Measurements from ENCODE around the gene ZNF254. TPM values are rescaled to one million over a fixed set of nuclear protein-coding genes. Genes with fewer than 3 reads are reported as not detected.

The ZNF254 gene
- total RNA-seq, 3 donors from 2014 or later (not counting 1 experiment from before 2014, with no cell fraction given) = 16.7 to 20.5 (median 19.8) TPM

DNA sequence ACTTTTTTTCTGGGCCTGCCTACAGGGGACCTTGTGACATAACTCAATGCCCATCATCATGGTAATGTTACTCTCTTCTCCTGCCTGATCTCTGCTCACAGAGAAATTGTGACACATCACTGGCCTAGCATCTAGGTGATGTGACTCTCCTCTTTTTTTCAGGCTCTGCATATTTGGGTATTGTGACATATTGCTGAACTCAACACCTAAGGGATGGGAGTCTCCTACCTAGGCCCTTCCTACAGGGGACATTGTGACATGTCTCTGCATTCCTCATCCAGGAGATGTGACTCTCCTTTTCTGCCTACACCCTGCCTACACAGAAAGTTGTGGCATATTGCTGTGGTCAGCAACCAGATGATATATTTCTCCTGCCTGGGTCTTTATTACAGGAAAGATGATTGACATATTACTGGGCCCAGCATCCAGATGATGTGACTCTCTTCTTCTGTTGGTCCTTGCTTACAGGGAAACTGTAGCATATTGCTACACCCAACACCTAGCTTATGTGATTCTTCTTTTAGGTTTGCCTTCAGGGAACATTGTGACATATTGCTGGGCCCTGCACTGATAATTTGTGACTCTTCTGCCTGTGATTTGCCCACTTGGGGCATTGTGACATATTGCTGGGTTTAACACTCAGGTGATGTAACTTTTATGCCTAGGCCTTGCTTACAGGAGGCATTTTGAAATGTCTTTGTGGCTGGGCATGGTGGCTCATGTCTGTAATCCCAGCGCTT lies 21.0 kb upstream of the ZNF254 start:
- no peak for DNase-seq
- no peaks in the 10 kb centered on the region for H3K27me3 Mint-ChIP-seq (ENCODE audit: low read depth in 2 of 2)
- H3K36me3 Mint-ChIP-seq = peaks cover 7% of the 10 kb centered on the region
- no peaks in the 10 kb centered on the region for H3K27me3 ChIP-seq (ENCODE audit: control insufficient read depth, insufficient read depth, low read length)
- no peaks in the 10 kb centered on the region for H3K9me3 Mint-ChIP-seq
- H3K4me3 ChIP-seq (ENCODE audit: low read length) = no peak overlapping the region
- no peaks in the 10 kb centered on the region for H3K4me1 Mint-ChIP-seq
- no peak overlapping the region for H3K4me3 Mint-ChIP-seq
- TF ChIP-seq, protein P1, sequence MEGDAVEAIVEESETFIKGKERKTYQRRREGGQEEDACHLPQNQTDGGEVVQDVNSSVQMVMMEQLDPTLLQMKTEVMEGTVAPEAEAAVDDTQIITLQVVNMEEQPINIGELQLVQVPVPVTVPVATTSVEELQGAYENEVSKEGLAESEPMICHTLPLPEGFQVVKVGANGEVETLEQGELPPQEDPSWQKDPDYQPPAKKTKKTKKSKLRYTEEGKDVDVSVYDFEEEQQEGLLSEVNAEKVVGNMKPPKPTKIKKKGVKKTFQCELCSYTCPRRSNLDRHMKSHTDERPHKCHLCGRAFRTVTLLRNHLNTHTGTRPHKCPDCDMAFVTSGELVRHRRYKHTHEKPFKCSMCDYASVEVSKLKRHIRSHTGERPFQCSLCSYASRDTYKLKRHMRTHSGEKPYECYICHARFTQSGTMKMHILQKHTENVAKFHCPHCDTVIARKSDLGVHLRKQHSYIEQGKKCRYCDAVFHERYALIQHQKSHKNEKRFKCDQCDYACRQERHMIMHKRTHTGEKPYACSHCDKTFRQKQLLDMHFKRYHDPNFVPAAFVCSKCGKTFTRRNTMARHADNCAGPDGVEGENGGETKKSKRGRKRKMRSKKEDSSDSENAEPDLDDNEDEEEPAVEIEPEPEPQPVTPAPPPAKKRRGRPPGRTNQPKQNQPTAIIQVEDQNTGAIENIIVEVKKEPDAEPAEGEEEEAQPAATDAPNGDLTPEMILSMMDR (IDR thresholded peaks at IDR 0.05) = no peak
- no peaks in the 10 kb centered on the region for H3K9me3 ChIP-seq (ENCODE audit: control insufficient read depth, insufficient read depth, low read length)
- peaks cover 5% of the 10 kb centered on the region for H3K36me3 ChIP-seq (ENCODE audit: control insufficient read depth, insufficient read depth, low read length)
- intact Hi-C loops (cut with micrococcal nuclease) = no loop called here
- H3K4me1 ChIP-seq (ENCODE audit: control insufficient read depth, insufficient read depth, low read length) = no peaks in the 10 kb centered on the region
- no peak for ATAC-seq
- H3K27ac Mint-ChIP-seq = no peak overlapping the region
- no peak overlapping the region for H3K27ac ChIP-seq (ENCODE audit: low read length)
- 100% methylated on average over 1 of the region's 1 CpG for WGBS (ENCODE audit: insufficient coverage)

- H3K4me3 ChIP-seq (ENCODE audit: low read length) = no peak overlapping the region
- ATAC-seq (no peak), DNase-seq (no peak)
- H3K27ac ChIP-seq (ENCODE audit: low read length) = no peak overlapping the region
- no peaks in the 10 kb centered on the region for H3K9me3 Mint-ChIP-seq
- no peaks in the 10 kb centered on the region for H3K27me3 ChIP-seq (ENCODE audit: control insufficient read depth, insufficient read depth, low read length)
- TF ChIP-seq, protein P1 (IDR thresholded peaks at IDR 0.05) = no peak
- intact Hi-C loops (cut with micrococcal nuclease) = no loop called here
- no peak overlapping the region for H3K4me3 Mint-ChIP-seq
- H3K4me1 Mint-ChIP-seq = peaks cover 9 to 11% of the 10 kb centered on the region in 2 donors
- H3K27ac Mint-ChIP-seq = no peak overlapping the region
- H3K27me3 Mint-ChIP-seq (ENCODE audit: low read depth in 2 of 2) = no peaks in the 10 kb centered on the region
- H3K9me3 ChIP-seq (ENCODE audit: control insufficient read depth, insufficient read depth, low read length) = no peaks in the 10 kb centered on the region
- peaks cover 11% of the 10 kb centered on the region for H3K36me3 Mint-ChIP-seq
- no peaks in the 10 kb centered on the region for H3K4me1 ChIP-seq (ENCODE audit: control insufficient read depth, insufficient read depth, low read length)
- 99% methylated on average over 3 of the region's 3 CpGs for WGBS (ENCODE audit: insufficient coverage)
- peaks cover 3% of the 10 kb centered on the region for H3K36me3 ChIP-seq (ENCODE audit: control insufficient read depth, insufficient read depth, low read length)
Measured at GRCh38 chr19:24069905-24070657, 16.9 kb upstream of the ZNF254 start.

GRCh38 chr19:24071078-24071477 lies 15.9 kb upstream of the ZNF254 start:
- H3K4me3 Mint-ChIP-seq = no peak overlapping the region
- no peak for DNase-seq
- TF ChIP-seq, protein P1 (IDR thresholded peaks at IDR 0.05) = no peak
- intact Hi-C loops (cut with micrococcal nuclease) = no loop called here
- 92% methylated on average over 2 of the region's 2 CpGs for WGBS (ENCODE audit: insufficient coverage)
- ATAC-seq = no peak
- H3K27ac Mint-ChIP-seq = no peak overlapping the region
- peaks cover 3% of the 10 kb centered on the region for H3K9me3 ChIP-seq (ENCODE audit: control insufficient read depth, insufficient read depth, low read length)
- H3K4me3 ChIP-seq (ENCODE audit: low read length) = no peak overlapping the region
- H3K4me1 ChIP-seq (ENCODE audit: control insufficient read depth, insufficient read depth, low read length) = no peaks in the 10 kb centered on the region
- H3K27me3 Mint-ChIP-seq (ENCODE audit: low read depth in 2 of 2) = no peaks in the 10 kb centered on the region
- H3K36me3 Mint-ChIP-seq = peaks cover 16% of the 10 kb centered on the region
- peaks cover 9 to 14% of the 10 kb centered on the region in 2 donors for H3K4me1 Mint-ChIP-seq
- peaks cover 0 to 3% of the 10 kb centered on the region in 2 donors for H3K9me3 Mint-ChIP-seq
- no peak overlapping the region for H3K27ac ChIP-seq (ENCODE audit: low read length)
- no peaks in the 10 kb centered on the region for H3K27me3 ChIP-seq (ENCODE audit: control insufficient read depth, insufficient read depth, low read length)
- H3K36me3 ChIP-seq (ENCODE audit: control insufficient read depth, insufficient read depth, low read length) = peaks cover 3% of the 10 kb centered on the region
